Peyer's patch (tissue), 4 donors: Measurements from ENCODE around the gene IDE.

ENCODE experiments used
- CTCF ChIP-seq, 6 experiments: fragments of 450-650 bp in 4 of 6; fragments of 200-600 bp in 2 of 6; sonication (generic) in 1 of 6; IDR thresholded peaks; one replicate each; pipeline ENCODE4 v1.5.1; 2017 to 2019; ENCODE audit warnings: antibody characterized with exemption in 6 of 6, mild to moderate bottlenecking in 3 of 6, moderate library complexity in 1 of 6
- POLR2A ChIP-seq, 2 donors: fragments of 450-650 bp; IDR thresholded peaks; one replicate each; pipeline ENCODE4 v1.5.1; 2017; ENCODE audit warnings: antibody characterized with exemption in 2 of 2, mild to moderate bottlenecking in 2 of 2, moderate library complexity in 2 of 2

GRCh38 chr10:92571649-92572048 is 2.2 kb downstream of the IDE start:
- TF ChIP-seq CTCF (IDR thresholded peaks at IDR 0.05) (no peak), POLR2A (IDR thresholded peaks at IDR 0.05) (no peak)
